ENCODE data around the gene UNC13C.

The UNC13C gene

GRCh38 chr15:53979051-53979788 is 979 bp downstream of the UNC13C start:
- Histone ChIP-seq H3K4me1 (ENCODE audit: control insufficient read depth, insufficient read depth, low read length) (no peaks in the 10 kb centered on the region), H3K27me3 (ENCODE audit: control insufficient read depth in 1 of 2, insufficient read depth in 2 of 2, low read length in 2 of 2) (peaks cover 0 to 3% of the 10 kb centered on the region in 2 donors), H3K9me3 (ENCODE audit: control insufficient read depth in 2 of 2, low read length in 2 of 2) (no peaks in the 10 kb centered on the region), H3K27ac (ENCODE audit: low read length) (no peak overlapping the region), H3K4me3 (ENCODE audit: low read length in 2 of 2) (peak overlapping the region; percentile 74), H3K36me3 (ENCODE audit: control insufficient read depth in 2 of 2, insufficient read depth in 2 of 2, low read length in 2 of 2) (no peaks in the 10 kb centered on the region), H3K9ac (ENCODE audit: low read length in 2 of 2) (no peak overlapping the region)

DNA sequence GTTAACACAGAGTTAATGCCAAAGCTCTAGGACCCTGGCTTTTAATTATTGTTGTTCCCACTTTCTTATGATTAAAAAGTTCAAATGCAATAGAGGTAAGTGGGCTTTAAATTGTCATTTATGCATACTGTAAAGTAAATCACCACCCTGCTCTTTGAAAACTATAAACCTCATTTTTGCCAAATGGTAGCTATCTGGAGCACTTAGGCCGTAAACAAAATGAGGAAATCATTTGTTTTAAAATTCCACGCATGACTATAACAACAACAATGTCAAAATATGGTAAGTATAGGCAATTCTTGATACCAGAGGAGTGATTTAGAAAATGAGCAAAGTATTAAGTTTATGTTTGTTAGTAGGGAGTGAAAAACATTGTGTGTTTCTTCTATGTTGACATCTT is 1.8 kb downstream of the UNC13C start:
- Histone ChIP-seq H3K9ac (ENCODE audit: low read length in 2 of 2) (no peak overlapping the region), H3K9me3 (ENCODE audit: control insufficient read depth in 2 of 2, low read length in 2 of 2) (no peaks in the 10 kb centered on the region), H3K4me1 (ENCODE audit: control insufficient read depth, insufficient read depth, low read length) (no peaks in the 10 kb centered on the region), H3K4me3 (ENCODE audit: low read length in 2 of 2) (no peak overlapping the region), H3K36me3 (ENCODE audit: control insufficient read depth in 2 of 2, insufficient read depth in 2 of 2, low read length in 2 of 2) (no peaks in the 10 kb centered on the region), H3K27me3 (ENCODE audit: control insufficient read depth in 1 of 2, insufficient read depth in 2 of 2, low read length in 2 of 2) (peaks cover 0 to 3% of the 10 kb centered on the region in 2 donors), H3K27ac (ENCODE audit: low read length) (no peak overlapping the region)

DNA sequence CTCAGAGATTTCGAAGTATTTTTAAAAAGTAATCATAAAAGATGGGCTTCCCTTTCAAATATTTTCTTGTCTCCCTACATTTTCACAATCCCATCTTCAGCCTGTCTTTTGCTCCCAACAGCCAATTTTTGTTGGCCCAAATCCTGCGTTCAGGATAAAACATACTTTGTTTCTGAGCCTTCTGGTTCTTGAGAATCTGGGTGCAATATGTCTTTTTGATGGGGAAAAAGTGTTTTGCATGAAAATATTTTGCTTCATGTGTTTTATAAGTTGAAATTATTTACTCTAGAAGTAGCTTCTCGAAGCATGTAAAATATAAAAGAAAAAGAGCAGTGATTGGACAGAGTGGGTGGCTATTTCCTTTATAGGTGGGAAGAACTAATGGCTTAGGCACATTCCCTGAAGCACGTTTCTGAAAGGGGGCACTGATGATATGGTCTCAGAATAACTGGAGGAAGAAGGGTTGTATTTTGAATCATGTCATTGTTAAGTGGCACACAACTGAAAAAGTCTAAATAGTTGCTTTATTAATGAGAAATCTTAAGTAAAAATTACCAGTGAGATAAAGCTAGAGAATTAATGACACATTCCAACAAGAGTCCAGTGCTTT is 3.9 kb downstream of the UNC13C start:
- Histone ChIP-seq H3K4me1 (ENCODE audit: control insufficient read depth, insufficient read depth, low read length) (no peaks in the 10 kb centered on the region), H3K36me3 (ENCODE audit: control insufficient read depth in 2 of 2, insufficient read depth in 2 of 2, low read length in 2 of 2) (no peaks in the 10 kb centered on the region), H3K9ac (ENCODE audit: low read length in 2 of 2) (no peak overlapping the region), H3K27ac (ENCODE audit: low read length) (no peak overlapping the region), H3K27me3 (ENCODE audit: control insufficient read depth in 1 of 2, insufficient read depth in 2 of 2, low read length in 2 of 2) (peaks cover 0 to 3% of the 10 kb centered on the region in 2 donors), H3K4me3 (ENCODE audit: low read length in 2 of 2) (no peak overlapping the region), H3K9me3 (ENCODE audit: control insufficient read depth in 2 of 2, low read length in 2 of 2) (no peaks in the 10 kb centered on the region)

DNA sequence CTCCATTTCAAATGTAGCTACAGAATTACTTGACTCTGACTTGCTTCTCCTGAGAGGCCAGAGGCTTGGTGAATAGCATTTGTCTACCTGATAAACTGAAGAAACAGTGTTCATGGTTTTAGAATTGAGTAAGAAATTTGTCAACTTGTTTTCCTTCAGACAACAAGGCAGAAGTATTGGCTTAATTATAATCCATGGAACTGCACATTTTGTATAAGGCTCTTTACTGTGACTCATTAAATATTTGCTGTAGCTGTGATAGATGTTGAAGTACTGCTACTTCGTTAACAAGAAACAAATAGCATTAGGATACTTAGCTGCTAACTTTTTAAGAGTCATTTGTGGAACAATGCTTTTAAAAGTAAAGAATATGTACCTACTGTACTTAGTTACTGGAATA is 4.6 kb downstream of the UNC13C start:
- H3K27ac ChIP-seq (ENCODE audit: low read length), result no peak overlapping the region
- no peak overlapping the region for H3K9ac ChIP-seq (ENCODE audit: low read length in 2 of 2)
- H3K4me3 ChIP-seq (ENCODE audit: low read length in 2 of 2), result no peak overlapping the region
- no peaks in the 10 kb centered on the region for H3K36me3 ChIP-seq (ENCODE audit: control insufficient read depth in 2 of 2, insufficient read depth in 2 of 2, low read length in 2 of 2)
- H3K9me3 ChIP-seq (ENCODE audit: control insufficient read depth in 2 of 2, low read length in 2 of 2), result no peaks in the 10 kb centered on the region
- no peaks in the 10 kb centered on the region for H3K4me1 ChIP-seq (ENCODE audit: control insufficient read depth, insufficient read depth, low read length)
- peaks cover 0 to 3% of the 10 kb centered on the region in 2 donors for H3K27me3 ChIP-seq (ENCODE audit: control insufficient read depth in 1 of 2, insufficient read depth in 2 of 2, low read length in 2 of 2)

DNA sequence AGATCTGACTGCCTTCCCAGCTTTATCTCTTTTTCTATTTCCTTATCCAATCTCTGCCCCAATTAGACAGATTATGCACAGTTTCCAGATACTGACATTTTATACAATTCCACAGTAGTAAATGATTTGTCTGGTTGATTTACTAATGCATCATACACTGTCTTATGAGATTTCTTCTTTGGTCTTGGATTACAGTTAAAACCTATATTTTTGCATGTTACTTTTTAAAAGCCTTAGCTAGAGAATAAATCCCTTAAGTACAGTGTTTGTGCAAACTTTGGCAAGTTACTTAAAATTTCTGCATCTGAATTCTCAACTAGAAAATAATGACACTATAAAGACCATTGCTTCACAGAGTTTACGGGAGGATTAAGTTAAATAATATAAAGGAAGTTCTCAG is 6.0 kb downstream of the UNC13C start:
- Histone ChIP-seq H3K27ac (ENCODE audit: low read length) (no peak overlapping the region), H3K9me3 (ENCODE audit: control insufficient read depth in 2 of 2, low read length in 2 of 2) (no peaks in the 10 kb centered on the region), H3K4me1 (ENCODE audit: control insufficient read depth, insufficient read depth, low read length) (no peaks in the 10 kb centered on the region), H3K4me3 (ENCODE audit: low read length in 2 of 2) (no peak overlapping the region), H3K36me3 (ENCODE audit: control insufficient read depth in 2 of 2, insufficient read depth in 2 of 2, low read length in 2 of 2) (no peaks in the 10 kb centered on the region), H3K27me3 (ENCODE audit: control insufficient read depth in 1 of 2, insufficient read depth in 2 of 2, low read length in 2 of 2) (peaks cover 0 to 3% of the 10 kb centered on the region in 2 donors), H3K9ac (ENCODE audit: low read length in 2 of 2) (no peak overlapping the region)

DNA sequence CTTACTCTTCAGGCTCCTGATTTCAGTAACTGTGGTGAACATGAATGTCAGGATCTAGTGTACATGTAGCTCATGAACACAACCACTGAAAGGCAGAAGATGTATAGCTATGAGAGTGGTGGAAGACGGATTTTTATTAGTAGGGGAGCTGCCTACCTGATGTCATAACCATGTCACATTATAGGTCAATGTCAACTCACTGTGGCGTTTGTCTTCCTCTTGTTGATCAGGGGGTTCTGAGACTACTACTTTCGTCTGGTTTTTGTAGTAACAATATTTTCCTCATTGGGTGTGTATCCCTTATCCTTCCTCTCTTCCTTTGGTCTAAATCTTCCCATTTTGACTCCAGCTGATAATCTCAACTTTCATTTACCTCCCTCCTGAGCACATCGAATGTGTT is 7.3 kb downstream of the UNC13C start:
- no peaks in the 10 kb centered on the region for H3K9me3 ChIP-seq (ENCODE audit: control insufficient read depth in 2 of 2, low read length in 2 of 2)
- peaks cover 0 to 3% of the 10 kb centered on the region in 2 donors for H3K27me3 ChIP-seq (ENCODE audit: control insufficient read depth in 1 of 2, insufficient read depth in 2 of 2, low read length in 2 of 2)
- no peak overlapping the region for H3K4me3 ChIP-seq (ENCODE audit: low read length in 2 of 2)
- no peak overlapping the region for H3K27ac ChIP-seq (ENCODE audit: low read length)
- no peaks in the 10 kb centered on the region for H3K36me3 ChIP-seq (ENCODE audit: control insufficient read depth in 2 of 2, insufficient read depth in 2 of 2, low read length in 2 of 2)
- H3K4me1 ChIP-seq (ENCODE audit: control insufficient read depth, insufficient read depth, low read length), result no peaks in the 10 kb centered on the region
- no peak overlapping the region for H3K9ac ChIP-seq (ENCODE audit: low read length in 2 of 2)

DNA sequence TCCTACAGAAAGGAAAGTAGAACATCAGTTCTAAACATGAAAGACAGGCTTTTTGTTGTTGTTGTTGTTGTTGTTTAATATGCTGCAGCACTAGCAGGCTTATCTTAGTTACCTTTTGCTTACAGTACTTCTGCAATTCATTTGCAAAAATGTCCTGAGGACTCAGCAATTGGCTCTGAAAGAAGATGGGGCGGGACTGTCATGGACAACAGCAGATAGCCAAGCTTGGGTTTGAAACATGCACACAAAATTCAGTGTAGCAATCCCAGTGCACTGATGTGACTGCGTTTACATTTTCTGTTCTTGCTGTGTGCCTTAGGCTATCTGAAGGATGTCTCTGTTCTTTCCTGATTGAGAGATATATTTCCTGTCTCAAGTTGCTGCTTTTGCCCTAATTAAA is 9.2 kb downstream of the UNC13C start:
- Histone ChIP-seq H3K27me3 (ENCODE audit: control insufficient read depth in 1 of 2, insufficient read depth in 2 of 2, low read length in 2 of 2) (no peaks in the 10 kb centered on the region), H3K27ac (ENCODE audit: low read length) (no peak overlapping the region), H3K9me3 (ENCODE audit: control insufficient read depth in 2 of 2, low read length in 2 of 2) (no peaks in the 10 kb centered on the region), H3K4me1 (ENCODE audit: control insufficient read depth, insufficient read depth, low read length) (no peaks in the 10 kb centered on the region), H3K36me3 (ENCODE audit: control insufficient read depth in 2 of 2, insufficient read depth in 2 of 2, low read length in 2 of 2) (no peaks in the 10 kb centered on the region), H3K9ac (ENCODE audit: low read length in 2 of 2) (no peak overlapping the region), H3K4me3 (ENCODE audit: low read length in 2 of 2) (no peak overlapping the region)

DNA sequence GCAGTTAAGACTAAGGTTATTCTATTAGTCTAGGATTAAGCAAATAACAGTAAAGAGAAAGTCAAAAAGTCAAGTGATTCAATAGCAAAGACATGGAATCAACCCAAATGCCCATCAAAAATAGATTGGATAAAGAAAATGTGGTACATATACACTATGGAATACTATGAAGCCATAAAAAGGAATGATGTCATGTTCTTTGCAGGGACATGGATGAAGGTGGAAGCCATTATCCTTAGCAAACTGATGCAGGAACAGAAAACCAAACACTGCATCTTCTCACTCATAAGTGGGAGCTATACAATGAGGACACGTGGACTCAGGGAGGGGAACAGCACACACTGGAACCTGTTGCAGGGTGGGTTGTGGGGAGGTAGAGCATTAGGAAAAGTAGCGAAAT is 29.0 kb downstream of the UNC13C start:
- no peaks in the 10 kb centered on the region for H3K27me3 ChIP-seq (ENCODE audit: control insufficient read depth in 1 of 2, insufficient read depth in 2 of 2, low read length in 2 of 2)
- no peak overlapping the region for H3K4me3 ChIP-seq (ENCODE audit: low read length in 2 of 2)
- no peak overlapping the region for H3K9ac ChIP-seq (ENCODE audit: low read length in 2 of 2)
- no peaks in the 10 kb centered on the region for H3K4me1 ChIP-seq (ENCODE audit: control insufficient read depth, insufficient read depth, low read length)
- H3K27ac ChIP-seq (ENCODE audit: low read length), result no peak overlapping the region
- H3K36me3 ChIP-seq (ENCODE audit: control insufficient read depth in 2 of 2, insufficient read depth in 2 of 2, low read length in 2 of 2), result no peaks in the 10 kb centered on the region
- no peaks in the 10 kb centered on the region for H3K9me3 ChIP-seq (ENCODE audit: control insufficient read depth in 2 of 2, low read length in 2 of 2)

GRCh38 chr15:54011656-54012055 is 33.4 kb downstream of the UNC13C start:
- no peaks in the 10 kb centered on the region for H3K27me3 ChIP-seq (ENCODE audit: control insufficient read depth in 1 of 2, insufficient read depth in 2 of 2, low read length in 2 of 2)
- H3K36me3 ChIP-seq (ENCODE audit: control insufficient read depth in 2 of 2, insufficient read depth in 2 of 2, low read length in 2 of 2), result no peaks in the 10 kb centered on the region
- no peaks in the 10 kb centered on the region for H3K9me3 ChIP-seq (ENCODE audit: control insufficient read depth in 2 of 2, low read length in 2 of 2)
- H3K4me3 ChIP-seq (ENCODE audit: low read length in 2 of 2), result no peak overlapping the region
- no peaks in the 10 kb centered on the region for H3K4me1 ChIP-seq (ENCODE audit: control insufficient read depth, insufficient read depth, low read length)
- H3K9ac ChIP-seq (ENCODE audit: low read length in 2 of 2), result no peak overlapping the region
- H3K27ac ChIP-seq (ENCODE audit: low read length), result no peak overlapping the region

DNA sequence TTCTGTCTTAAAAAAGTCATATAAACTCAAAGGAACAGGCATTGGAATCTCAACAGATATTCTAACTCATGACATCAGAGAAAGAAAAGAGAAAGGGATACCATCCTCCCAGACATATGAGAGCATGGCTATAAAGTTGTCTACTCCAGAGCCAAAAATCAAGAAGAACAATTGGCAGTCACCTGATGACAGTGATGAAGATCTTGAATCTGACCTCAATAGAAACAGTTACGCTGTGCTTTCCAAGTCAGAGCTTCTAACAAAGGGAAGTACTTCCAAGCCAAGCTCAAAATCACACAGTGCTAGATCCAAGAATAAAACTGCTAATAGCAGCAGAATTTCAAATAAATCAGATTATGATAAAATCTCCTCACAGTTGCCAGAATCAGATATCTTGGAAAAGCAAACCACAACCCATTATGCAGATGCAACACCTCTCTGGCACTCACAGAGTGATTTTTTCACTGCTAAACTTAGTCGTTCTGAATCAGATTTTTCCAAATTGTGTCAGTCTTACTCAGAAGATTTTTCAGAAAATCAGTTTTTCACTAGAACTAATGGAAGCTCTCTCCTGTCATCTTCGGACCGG is 35.9 kb downstream of the UNC13C start:
- Histone ChIP-seq H3K36me3 (ENCODE audit: control insufficient read depth in 2 of 2, insufficient read depth in 2 of 2, low read length in 2 of 2) (no peaks in the 10 kb centered on the region), H3K27ac (ENCODE audit: low read length) (no peak overlapping the region), H3K27me3 (ENCODE audit: control insufficient read depth in 1 of 2, insufficient read depth in 2 of 2, low read length in 2 of 2) (no peaks in the 10 kb centered on the region), H3K9me3 (ENCODE audit: control insufficient read depth in 2 of 2, low read length in 2 of 2) (no peaks in the 10 kb centered on the region), H3K4me3 (ENCODE audit: low read length in 2 of 2) (no peak overlapping the region), H3K9ac (ENCODE audit: low read length in 2 of 2) (no peak overlapping the region), H3K4me1 (ENCODE audit: control insufficient read depth, insufficient read depth, low read length) (peaks cover 5% of the 10 kb centered on the region)

GRCh38 chr15:54017251-54017650 is 39.0 kb downstream of the UNC13C start:
- Histone ChIP-seq H3K27ac (ENCODE audit: low read length) (no peak overlapping the region), H3K36me3 (ENCODE audit: control insufficient read depth in 2 of 2, insufficient read depth in 2 of 2, low read length in 2 of 2) (no peaks in the 10 kb centered on the region), H3K9ac (ENCODE audit: low read length in 2 of 2) (no peak overlapping the region), H3K4me1 (ENCODE audit: control insufficient read depth, insufficient read depth, low read length) (peaks cover 5% of the 10 kb centered on the region), H3K9me3 (ENCODE audit: control insufficient read depth in 2 of 2, low read length in 2 of 2) (no peaks in the 10 kb centered on the region), H3K4me3 (ENCODE audit: low read length in 2 of 2) (no peak overlapping the region), H3K27me3 (ENCODE audit: control insufficient read depth in 1 of 2, insufficient read depth in 2 of 2, low read length in 2 of 2) (no peaks in the 10 kb centered on the region)
